ENCODE results near the gene CSNK1G2.
A peak's percentile ranks its signal among the peaks of the same experiment; 100 is the strongest.

The CSNK1G2 gene

DNA sequence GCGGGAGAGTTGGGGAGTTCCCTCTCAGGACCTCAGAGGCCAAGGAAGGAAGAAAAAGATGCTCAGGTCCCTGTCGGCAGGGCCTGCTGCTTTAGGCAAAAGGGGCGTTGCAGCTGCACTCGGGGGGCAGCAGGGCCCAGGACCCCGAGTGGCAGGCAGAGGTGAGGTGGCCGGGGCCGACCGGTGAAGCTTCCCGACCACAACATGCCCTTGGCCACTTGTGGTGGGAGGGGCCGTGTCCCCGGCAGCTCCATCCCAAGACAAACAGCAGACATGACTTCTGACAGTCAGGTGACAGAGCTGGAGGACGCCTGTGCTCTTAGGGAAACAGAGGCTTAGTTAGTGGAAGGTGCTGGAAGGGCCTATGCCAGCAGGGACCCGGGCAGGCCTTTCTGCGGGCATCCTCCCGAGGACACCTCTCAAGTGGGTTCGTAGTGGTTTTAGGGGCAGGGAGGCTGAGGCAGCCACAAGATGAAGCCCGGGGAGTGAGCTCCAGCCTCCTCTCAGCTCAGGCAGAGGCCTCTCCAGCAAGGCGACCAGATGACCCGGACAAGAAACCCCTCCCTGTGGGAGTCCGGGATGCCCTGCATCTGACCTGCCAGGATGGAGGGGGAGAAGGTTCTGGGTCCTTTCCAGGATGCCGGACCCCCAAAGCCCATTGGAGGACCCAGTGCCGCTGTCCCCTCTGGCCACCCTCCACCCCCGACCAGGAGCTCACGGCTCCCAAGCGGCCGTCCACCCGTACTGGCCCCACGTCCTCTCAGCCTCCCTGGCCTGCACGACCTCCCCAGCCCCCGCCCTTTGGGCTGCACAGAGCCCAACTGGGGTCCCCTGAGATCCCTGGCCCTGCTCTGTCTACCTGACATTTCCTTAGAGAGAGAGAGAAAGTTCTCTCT, 50.3 kb downstream of the CSNK1G2 start:
- no peak for DNase-seq

DNA sequence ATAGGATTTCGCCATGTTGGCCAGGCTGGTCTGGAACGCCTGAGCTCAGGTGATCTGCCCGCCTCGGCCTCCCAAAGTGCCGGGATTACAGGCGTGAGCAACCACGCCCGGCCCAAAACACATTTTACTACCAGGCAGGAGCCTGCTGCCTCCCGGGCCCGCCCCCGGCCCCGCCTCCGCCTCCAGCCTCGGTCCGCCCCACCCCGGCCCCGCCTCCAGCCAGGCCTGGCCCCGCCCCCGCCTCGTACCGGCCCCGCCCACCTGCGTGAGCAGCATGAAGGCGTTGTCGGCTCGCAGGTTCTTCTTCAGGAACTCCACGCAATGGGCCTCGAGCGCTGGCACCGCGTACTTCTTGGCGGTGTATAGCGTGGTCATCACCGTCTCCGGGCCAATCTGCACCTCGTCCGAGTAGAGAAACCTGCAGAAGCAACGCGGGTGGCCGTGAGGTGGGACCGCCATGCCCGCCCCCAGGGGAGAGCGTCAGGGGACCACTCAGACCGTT, 51.8 kb downstream of the CSNK1G2 start:
- no peak for DNase-seq

- no peak for DNase-seq
Measured at GRCh38 chr19:1997353-1998233, 56.6 kb downstream of the CSNK1G2 start.

- DNase-seq, result no peak
Measured at GRCh38 chr19:1998712-1999708, 58.0 kb downstream of the CSNK1G2 start.

DNA sequence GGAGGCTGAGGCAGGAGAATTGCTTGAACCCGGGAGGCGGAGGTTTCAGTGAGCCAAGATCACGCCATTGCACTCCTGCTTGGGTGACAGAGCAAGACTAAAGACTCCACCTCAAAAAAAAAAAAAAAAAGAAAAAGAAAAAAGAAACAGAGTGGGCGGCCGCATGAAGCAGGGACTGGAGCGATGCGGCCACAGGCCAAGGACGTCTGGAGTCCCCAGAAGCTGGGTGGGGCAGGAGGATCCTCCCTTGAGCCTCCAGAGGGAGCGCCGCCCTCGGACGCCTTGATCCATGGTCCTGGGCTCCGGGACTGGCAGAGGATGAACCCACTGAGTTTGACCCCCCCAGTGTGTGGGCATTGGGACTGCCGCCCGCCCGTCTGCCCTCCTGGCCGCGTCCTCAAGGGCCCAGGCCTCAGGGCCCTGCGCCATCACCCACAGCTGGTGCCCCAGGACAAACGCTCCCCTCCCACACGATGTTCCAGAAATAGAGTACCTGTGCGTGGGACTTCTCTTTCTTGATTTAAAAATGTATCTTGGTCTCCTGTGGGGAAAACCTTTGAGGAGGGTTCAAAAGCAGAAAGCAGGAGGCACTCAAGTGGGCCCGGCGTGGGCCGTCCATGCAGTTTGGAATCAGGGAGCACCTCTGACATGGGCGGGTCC, 59.0 kb downstream of the CSNK1G2 start:
- no peak for DNase-seq

- DNase-seq, result no peak
Measured at GRCh38 chr19:2003874-2004273, 62.9 kb downstream of the CSNK1G2 start.

DNA sequence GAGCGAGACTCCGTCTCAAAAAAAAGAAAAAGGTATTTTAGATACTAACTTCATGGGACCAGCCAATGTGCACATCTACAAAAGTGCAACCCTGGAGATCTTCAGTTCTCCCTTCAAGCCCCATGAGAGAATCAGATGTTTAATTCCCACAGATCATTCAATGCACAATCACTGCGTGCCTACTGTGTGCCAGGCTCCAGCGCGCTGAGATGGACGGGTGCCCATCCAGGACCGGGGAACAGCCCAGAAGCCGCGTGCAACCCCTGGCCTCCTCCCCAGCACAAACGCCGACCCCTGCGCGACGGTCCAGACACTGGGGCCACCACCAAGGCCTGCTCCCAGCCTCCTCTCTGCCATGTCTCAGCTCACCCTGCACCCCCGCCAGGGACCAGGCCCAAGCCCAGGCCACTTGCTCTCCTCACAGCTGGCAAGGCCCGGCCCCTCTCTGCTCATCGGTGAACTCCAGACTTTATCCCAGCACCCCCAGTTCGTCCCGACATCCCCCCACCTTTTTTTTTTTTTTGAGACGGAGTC, 69.2 kb downstream of the CSNK1G2 start:
- DNase-seq, result no peak

DNA sequence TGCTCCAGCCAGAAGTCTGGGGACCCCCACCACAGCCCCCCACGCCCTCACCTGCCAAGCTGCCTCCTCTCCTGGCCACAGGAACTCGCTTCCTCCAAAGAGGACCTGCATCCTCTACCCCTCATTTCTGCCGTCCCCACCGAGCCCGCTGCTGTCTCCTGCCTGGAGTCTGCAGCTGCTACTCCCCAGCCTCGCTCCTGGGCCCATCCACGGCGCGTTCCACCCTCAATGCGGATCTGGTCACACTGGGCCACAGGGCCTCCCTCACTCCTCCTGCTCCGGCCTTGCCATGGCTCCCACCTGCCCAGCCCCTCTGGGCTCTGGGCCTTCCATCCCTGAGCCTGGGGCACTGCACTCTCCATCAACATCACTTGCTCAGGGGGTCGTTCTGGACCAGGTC, 70.2 kb downstream of the CSNK1G2 start:
- no peak for DNase-seq

DNA sequence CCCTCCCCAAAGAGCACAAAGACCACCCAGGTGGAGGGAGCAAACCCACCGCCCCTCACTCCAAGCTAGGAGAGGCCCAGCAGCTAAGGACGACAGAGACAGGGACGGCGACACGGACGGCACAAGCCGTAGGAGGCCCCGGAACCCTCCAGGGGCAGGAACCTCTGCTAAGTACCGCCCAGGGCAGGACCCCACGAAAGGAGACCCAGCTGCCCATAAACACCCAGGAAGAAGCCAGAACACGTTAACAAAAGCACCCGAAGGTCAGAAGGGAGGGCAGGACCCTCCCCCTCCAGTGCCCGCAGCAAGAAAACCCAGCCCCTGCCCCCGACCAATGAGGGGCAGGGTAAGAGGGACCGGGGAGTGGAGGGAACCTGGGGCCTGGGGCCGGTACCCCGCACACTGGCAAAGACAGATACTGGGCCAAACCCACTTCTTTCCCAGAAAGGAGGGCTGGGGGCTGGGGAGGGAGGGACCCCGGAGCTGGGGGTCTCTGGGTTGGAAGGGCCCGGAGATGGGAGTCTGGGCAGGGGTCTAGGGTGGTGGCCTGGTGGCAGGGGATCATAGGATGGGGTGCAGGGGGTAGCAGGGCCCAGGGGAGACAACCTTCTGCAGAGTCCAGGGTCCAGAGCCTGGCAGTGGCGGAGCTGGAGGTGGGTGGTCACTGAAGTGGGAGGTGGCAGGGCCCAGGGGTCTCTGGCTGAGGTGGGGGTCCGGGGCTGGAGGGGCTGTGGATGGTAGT, 72.1 kb downstream of the CSNK1G2 start:
- DNase-seq, result no peak

GRCh38 chr19:2013683-2013961, 72.7 kb downstream of the CSNK1G2 start:
- DNase-seq, result no peak

DNA sequence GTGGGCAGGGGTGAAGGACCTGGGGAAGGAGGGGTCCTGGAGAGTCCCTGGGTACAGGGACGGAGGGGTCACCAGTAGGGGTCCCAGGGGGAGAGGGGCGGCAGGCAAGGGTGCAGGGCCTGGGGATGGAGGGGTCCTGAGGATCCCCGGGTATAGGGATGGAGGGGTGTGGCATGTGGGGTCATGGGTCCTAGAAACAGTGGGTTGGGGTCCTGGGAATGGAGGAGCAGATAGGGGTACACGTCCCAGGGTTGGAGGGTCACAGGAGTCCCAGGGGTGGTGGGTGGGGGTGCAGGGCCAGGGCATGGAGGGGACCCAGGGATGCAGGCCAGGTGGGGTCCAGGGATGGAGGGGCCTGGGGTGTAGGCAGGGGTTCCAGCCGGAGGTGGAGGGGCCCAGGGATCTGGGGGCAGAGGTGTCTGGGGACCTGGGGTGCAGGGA, 73.2 kb downstream of the CSNK1G2 start:
- no peak for DNase-seq

- DNase-seq, result no peak
Measured at GRCh38 chr19:2014731-2015607, 74.0 kb downstream of the CSNK1G2 start.

DNA sequence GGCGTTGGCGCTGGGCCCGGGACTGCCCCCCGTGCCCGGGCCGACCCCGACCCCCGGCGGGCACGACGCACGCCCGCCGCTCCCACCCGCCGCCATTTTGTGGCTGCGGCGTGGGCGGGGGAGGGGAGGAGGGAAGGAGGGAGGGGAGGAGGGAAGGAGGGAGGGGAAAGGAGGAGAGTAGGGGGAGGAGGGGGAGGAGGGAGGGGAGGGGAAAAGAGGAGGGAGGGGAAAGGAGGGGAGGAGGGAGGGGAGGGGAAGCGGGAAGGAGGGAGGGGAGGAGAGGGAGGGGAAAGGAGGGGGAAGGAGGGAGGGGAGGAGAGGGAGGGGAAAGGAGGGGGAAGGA, 74.6 kb downstream of the CSNK1G2 start, which contains the start of gene BTBD2:
Gene BTBD2 (minus strand): TSS at position 107 of the 343 bp plus-strand sequence. CDS start 11 bp downstream, at position 96.
- DNase-seq, result peak; percentile 61

- peak; percentile 83 for DNase-seq
Measured at GRCh38 chr19:2016041-2016807, 75.3 kb downstream of the CSNK1G2 start.

GRCh38 chr19:2018752-2019151, 77.8 kb downstream of the CSNK1G2 start:
- DNase-seq, result no peak

- peak; percentile 49 for DNase-seq
Measured at GRCh38 chr19:2021453-2022140, 80.6 kb downstream of the CSNK1G2 start.

DNA sequence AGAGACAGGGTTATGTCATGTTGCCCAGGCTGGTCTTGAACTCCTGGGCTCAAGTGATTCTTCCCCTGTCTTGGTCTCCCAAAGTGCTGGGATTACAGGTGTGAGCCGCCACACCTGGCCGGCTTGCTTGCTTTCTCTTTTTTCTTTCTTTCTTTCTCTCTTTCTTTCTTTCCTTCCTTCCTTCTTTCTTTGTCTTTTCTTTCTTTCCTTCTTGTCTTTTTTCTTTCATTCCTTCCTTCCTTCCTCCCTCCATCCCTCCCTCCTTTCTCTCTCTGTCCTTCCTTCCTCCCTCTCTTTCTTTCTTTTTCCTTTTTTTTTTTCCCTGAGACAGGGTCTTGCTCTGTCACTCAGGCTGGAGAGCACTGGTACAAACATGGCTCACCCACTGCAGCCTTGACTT, 81.3 kb downstream of the CSNK1G2 start:
- no peak for DNase-seq

GRCh38 chr19:2026770-2027169, 85.8 kb downstream of the CSNK1G2 start:
- no peak for DNase-seq

Measured in NCI-H2029 (cell line).